Left renal cortex interstitium (tissue), 4 donors: ENCODE results near the gene RIMKLA. TPM values are rescaled to one million over a fixed set of nuclear protein-coding genes. Genes with fewer than 3 reads are reported as not detected.

ENCODE experiments used
- DNase-seq, 4 donors: peaks; one replicate each; pipeline ENCODE4 v3.0.0-alpha.2; 2013; ENCODE audit warnings: low read depth in 4 of 4, low spot score in 2 of 4, missing footprints in 1 of 4
- polyA plus RNA-seq, 4 donors: library from polyadenylated mRNA; unstranded; fragments of 120-200 nt; gene quantifications; one replicate each; pipeline ENCODE4 v1.2.1, GENCODE V29; 2013; ENCODE audit not compliant: insufficient read length in 4 of 4

Gene RIMKLA
- polyA plus RNA-seq, 4 donors = 0.44 to 0.85 (median 0.58) TPM

- DNase-seq = no peak
These were observed 89.1 kb downstream of the RIMKLA start for GRCh38 chr1:42469727-42470126.

Other genes starting within 250 kb of the RIMKLA start
- not detected for gene GUCA2B, start 227.4 kb upstream of the RIMKLA start, polyA plus RNA-seq
- gene GUCA2A, start 216.0 kb upstream of the RIMKLA start, polyA plus RNA-seq = not detected
- gene FOXJ3, start 45.6 kb upstream of the RIMKLA start, polyA plus RNA-seq = 10 to 100 TPM; 32.8 to 52.7 (median 43.7) TPM
- gene ZMYND12, start 75.2 kb downstream of the RIMKLA start, polyA plus RNA-seq = 1 to 10 TPM; 3.9 to 5.5 (median 4.3) TPM
- 10 to 100 TPM; 76.9 to 88.1 (median 83.7) TPM for gene PPCS, start 75.8 kb downstream of the RIMKLA start, polyA plus RNA-seq
- gene CCDC30, start 82.5 kb downstream of the RIMKLA start, polyA plus RNA-seq = 10 to 100 TPM; 13.1 to 23.0 (median 18.9) TPM